GM12865 (cell line): ENCODE data around the gene DEFB119.
"Not testable (repeated sequence)": the region's sequence is repeated elsewhere in the genome, so short reads cannot be mapped to it uniquely, and the experiment has no call there.

Experiments
- DNase-seq: peaks from one replicate; pipeline ENCODE4 v3.0.0; 2010; ENCODE audit warnings: low read depth
- H3K4me3 ChIP-seq: 2 replicates; pipeline ENCODE4 v1.5.1; 2011; ENCODE audit warnings: mild to moderate bottlenecking, low read depth, low read length, control low read depth
- TF ChIP-seq, protein P1 (sequence below): IDR thresholded peaks from 2 replicates; pipeline ENCODE4 v1.5.1; 2011; ENCODE audit warnings: low read length, control low read depth, low read depth, inconsistent platforms; ENCODE audit not compliant: insufficient read depth; ENCODE audit errors: missing control alignments

Gene DEFB119

DNA sequence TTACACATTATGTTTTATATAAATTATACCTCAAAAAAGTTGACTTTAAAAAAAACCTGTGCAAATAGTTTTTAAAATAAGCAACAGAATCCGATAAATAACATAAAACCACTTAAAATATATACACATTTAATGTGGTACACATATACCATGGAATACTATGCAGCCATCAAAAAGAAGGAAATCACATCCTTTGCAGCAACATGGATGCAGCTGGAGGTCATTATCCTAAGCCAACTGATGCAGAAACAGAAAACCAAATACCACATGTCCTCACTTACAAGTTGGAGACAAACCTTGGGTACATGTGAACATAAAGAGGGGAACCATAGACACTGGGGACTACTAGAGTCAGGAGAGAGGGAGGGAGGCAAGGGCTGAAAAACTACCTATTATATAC, 19.6 kb upstream of the DEFB119 start:
- no peak for DNase-seq
- TF ChIP-seq, protein P1, sequence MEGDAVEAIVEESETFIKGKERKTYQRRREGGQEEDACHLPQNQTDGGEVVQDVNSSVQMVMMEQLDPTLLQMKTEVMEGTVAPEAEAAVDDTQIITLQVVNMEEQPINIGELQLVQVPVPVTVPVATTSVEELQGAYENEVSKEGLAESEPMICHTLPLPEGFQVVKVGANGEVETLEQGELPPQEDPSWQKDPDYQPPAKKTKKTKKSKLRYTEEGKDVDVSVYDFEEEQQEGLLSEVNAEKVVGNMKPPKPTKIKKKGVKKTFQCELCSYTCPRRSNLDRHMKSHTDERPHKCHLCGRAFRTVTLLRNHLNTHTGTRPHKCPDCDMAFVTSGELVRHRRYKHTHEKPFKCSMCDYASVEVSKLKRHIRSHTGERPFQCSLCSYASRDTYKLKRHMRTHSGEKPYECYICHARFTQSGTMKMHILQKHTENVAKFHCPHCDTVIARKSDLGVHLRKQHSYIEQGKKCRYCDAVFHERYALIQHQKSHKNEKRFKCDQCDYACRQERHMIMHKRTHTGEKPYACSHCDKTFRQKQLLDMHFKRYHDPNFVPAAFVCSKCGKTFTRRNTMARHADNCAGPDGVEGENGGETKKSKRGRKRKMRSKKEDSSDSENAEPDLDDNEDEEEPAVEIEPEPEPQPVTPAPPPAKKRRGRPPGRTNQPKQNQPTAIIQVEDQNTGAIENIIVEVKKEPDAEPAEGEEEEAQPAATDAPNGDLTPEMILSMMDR, result no peak

DNA sequence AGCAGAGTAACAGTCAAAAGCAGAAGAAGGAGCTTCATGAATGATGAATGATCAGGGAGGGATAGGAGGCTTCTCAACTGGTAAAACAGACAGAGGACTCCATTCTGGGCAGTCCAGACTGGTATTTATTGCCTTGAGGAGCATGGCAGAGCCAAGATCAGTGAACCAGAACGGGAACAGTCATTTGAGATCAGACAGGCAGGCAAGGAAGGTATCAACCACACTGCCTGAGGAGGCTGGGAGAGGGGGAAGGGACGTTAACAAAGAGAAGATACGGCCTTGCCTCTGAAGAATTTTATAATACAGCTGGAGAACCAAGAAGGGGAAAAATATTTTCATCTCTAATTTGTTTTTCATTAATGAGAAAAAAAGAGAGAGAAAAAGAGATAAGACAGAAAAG, 15.7 kb upstream of the DEFB119 start, which contains the start of gene DEFB121:
Gene DEFB121, minus strand, starts transcription at position 101 of the 400 bp plus-strand sequence. Its CDS starts 63 bp downstream, at position 38.
- DNase-seq, result no peak
- no peak within 1 kb of the TSS for H3K4me3 ChIP-seq
- TF ChIP-seq, protein P1, result no peak

More for the DNA sequence above, 19.6 kb upstream of the DEFB119 start:
- no peak overlapping the region for H3K4me3 ChIP-seq

DNA sequence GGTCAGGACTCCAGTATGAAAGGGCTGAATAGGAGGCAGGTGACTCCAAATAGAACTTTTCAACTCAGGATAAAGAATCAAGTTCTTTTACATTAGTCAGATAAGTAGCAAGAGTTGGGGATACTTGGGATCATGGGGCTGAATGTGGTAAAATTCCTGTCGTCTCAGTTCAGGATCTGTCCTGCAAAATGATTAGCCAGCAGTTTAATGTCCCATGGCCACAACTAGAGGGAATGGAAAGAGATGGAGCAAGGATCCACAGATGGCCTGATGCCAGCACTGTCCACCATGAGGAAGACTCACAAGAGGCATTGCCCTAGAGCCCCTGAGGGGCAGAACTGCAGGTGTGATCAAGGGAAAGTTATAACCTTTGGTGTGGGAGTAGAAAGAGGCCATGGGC, 13.5 kb upstream of the DEFB119 start:
- DNase-seq, result no peak
- no peak overlapping the region for H3K4me3 ChIP-seq
- TF ChIP-seq, protein P1, result no peak

- TF ChIP-seq, protein P1, result no peak
- H3K4me3 ChIP-seq, result no peak overlapping the region
- no peak for DNase-seq
Observed at GRCh38 chr20:31394900-31395299, 4.5 kb upstream of the DEFB119 start.

DNA sequence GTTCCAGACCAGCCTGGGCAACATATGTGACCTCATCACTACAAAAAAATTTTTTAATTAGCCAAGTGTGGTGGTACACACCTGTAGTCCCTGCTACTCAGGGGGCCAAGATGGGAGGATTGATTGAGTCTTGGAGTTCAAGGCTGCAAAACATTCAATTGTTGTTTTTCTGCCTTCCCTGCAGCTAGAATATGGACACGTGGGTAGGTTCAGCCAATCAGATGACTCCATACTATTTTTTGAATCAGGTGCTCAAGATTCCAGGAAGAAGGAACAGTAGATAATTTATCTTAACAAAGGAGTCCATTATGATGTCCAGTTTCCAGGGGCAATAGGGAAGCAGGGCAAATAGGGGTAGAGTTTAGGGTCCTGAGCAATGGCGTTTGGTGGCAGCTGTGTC, 2.4 kb upstream of the DEFB119 start:
- no peak overlapping the region for H3K4me3 ChIP-seq
- TF ChIP-seq, protein P1, result no peak
- DNase-seq, result no peak

GRCh38 chr20:31374346-31374745, 16.0 kb downstream of the DEFB119 start:
- H3K4me3 ChIP-seq, result no peak overlapping the region
- DNase-seq, result no peak
- TF ChIP-seq, protein P1, result no peak

DNA sequence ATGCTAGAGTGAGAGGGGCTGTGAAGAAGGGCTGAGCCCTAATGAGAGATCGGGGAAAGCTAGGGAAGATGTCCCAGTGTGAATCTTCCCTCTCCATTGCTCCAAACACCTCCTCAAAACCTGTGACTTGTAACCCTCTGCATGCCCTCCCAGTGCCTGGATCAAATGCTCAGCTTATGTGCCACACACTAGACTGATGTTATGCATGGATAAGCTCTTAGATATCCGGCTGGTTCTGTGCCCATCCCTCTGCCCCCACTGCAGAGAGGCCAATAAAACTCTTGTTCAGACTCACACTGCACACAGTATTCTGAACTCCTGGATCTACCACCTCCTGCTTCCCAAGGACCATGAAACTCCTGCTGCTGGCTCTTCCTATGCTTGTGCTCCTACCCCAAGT, 22.1 kb downstream of the DEFB119 start, which contains the start of gene DEFB118:
Gene DEFB118, plus strand, starts transcription at position 301 of the 400 bp plus-strand sequence. Its CDS starts 50 bp downstream, at position 351.
- TF ChIP-seq, protein P1, result no peak
- no peak within 1 kb of the TSS for H3K4me3 ChIP-seq
- no peak for DNase-seq

DNA sequence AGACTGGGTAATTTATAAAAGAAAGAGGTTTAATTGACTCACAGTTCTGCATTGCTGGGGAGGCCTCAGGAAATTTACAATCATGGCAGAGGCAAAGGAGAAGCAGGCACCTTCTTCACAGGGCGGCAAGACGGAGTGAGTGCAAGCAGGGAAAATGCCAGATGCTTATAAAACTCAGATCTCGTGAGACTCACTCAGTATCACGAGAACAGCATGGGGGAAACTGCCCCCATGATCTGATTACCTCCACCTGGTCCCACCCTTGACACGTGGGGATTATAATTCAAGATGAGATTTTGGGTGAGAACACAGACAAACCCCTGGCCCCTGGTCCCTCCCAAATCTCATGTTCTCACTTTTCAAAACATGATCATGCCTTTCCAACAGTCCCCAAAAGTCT, 26.1 kb downstream of the DEFB119 start:
- not testable (repeated sequence) for DNase-seq

More for the DNA sequence above, 26.1 kb downstream of the DEFB119 start:
- H3K4me3 ChIP-seq, result not testable (repeated sequence)
